Keratinocyte (primary cell): ENCODE measurements around the gene GANC. TPM values are rescaled to one million over a fixed set of nuclear protein-coding genes. Genes with fewer than 3 reads are reported as not detected.

ENCODE experiments used
- DNase-seq: peaks from one replicate; pipeline ENCODE4 v3.0.0-alpha.2; 2011; ENCODE audit warnings: low read depth, missing footprints, low spot score
- FAIRE-seq: peaks from 2 replicates; lab custom pipeline; 2011; peaks lifted over from hg19 to GRCh38; lab: Jason Lieb, UNC
- H2AFZ ChIP-seq: 2 replicates; pipeline ENCODE4 v1.6.0; 2012; ENCODE audit warnings: low read length, control low read depth, inconsistent platforms; ENCODE audit not compliant: control insufficient read depth
- H3K27ac ChIP-seq: 2 replicates; pipeline ENCODE4 v1.5.1; 2011; ENCODE audit warnings: low read length; ENCODE audit not compliant: control insufficient read depth, insufficient read depth
- H3K27me3 ChIP-seq: 3 replicates; pipeline ENCODE4 v1.6.0; 2011; ENCODE audit warnings: low read length; ENCODE audit not compliant: control insufficient read depth, insufficient read depth; ENCODE audit errors: extremely low read depth
- H3K36me3 ChIP-seq, 2 experiments: 2 replicates in 1 of 2; 3 replicates in 1 of 2; pipeline ENCODE4 v1.5.1; 2011; ENCODE audit warnings: low read length in 2 of 2, mild to moderate bottlenecking in 1 of 2; ENCODE audit not compliant: control insufficient read depth in 2 of 2, insufficient read depth in 2 of 2; ENCODE audit errors: extremely low read depth in 1 of 2
- H3K4me1 ChIP-seq: 3 replicates; pipeline ENCODE4 v1.5.1; 2011; ENCODE audit warnings: low read length; ENCODE audit not compliant: control insufficient read depth, insufficient read depth; ENCODE audit errors: extremely low read depth
- H3K4me2 ChIP-seq: 3 replicates; pipeline ENCODE4 v1.6.0; 2011; ENCODE audit warnings: low read depth, low read length; ENCODE audit not compliant: control insufficient read depth, insufficient read depth; ENCODE audit errors: extremely low read depth
- H3K4me3 ChIP-seq, 3 experiments: fragments of 200-600 bp in 1 of 3; sonication (generic) in 1 of 3; 2 replicates in 2 of 3; 3 replicates in 1 of 3; pipeline ENCODE4 v1.5.1; 2011 to 2016; ENCODE audit warnings: low read length in 3 of 3, mild to moderate bottlenecking in 3 of 3, control low read depth in 2 of 3, inconsistent platforms in 1 of 3, low read depth in 1 of 3, mixed read lengths in 1 of 3, mixed run types in 1 of 3, moderate library complexity in 1 of 3; ENCODE audit not compliant: control insufficient read depth in 2 of 3, insufficient read depth in 2 of 3; ENCODE audit errors: extremely low read depth in 1 of 3
- H3K79me2 ChIP-seq: 2 replicates; pipeline ENCODE4 v1.6.0; 2012; ENCODE audit warnings: low read length; ENCODE audit not compliant: control insufficient read depth, insufficient read depth
- H3K9ac ChIP-seq: 3 replicates; pipeline ENCODE4 v1.6.0; 2011; ENCODE audit warnings: low read length; ENCODE audit not compliant: control insufficient read depth, insufficient read depth; ENCODE audit errors: extremely low read depth
- H3K9me1 ChIP-seq: 3 replicates; pipeline ENCODE4 v1.6.0; 2011; ENCODE audit warnings: low read length; ENCODE audit not compliant: control insufficient read depth, insufficient read depth; ENCODE audit errors: extremely low read depth
- H3K9me3 ChIP-seq: 2 replicates; pipeline ENCODE4 v1.5.1; 2012; ENCODE audit warnings: low read depth, low read length; ENCODE audit not compliant: control insufficient read depth
- H4K20me1 ChIP-seq: 3 replicates; pipeline ENCODE4 v1.6.0; 2011; ENCODE audit warnings: low read length; ENCODE audit not compliant: control insufficient read depth, insufficient read depth; ENCODE audit errors: extremely low read depth
- CTCF ChIP-seq, 3 experiments: IDR thresholded peaks in 1 of 3; conservative IDR thresholded peaks in 1 of 3; optimal IDR thresholded peaks in 1 of 3; 2 replicates in 2 of 3; 3 replicates in 1 of 3; pipeline versions ENCODE3 to v1.5.1; 2011; ENCODE audit warnings: low read length in 3 of 3, mild to moderate bottlenecking in 3 of 3, moderate library complexity in 2 of 3, control low read depth in 1 of 3, inconsistent platforms in 1 of 3; ENCODE audit not compliant: insufficient read depth in 2 of 3; ENCODE audit errors: extremely low read depth in 1 of 3
- EZH2 ChIP-seq: IDR thresholded peaks from one replicate; pipeline ENCODE4 v1.6.1; 2012; ENCODE audit warnings: inconsistent platforms, mild to moderate bottlenecking, low read length, moderate library complexity
- dilution Hi-C: fragments of 300-500 bp; cut with MboI; formaldehyde crosslinking; loops from one replicate; pipeline ENCODE4 v1.7.0; 2020; ENCODE audit warnings: low sequenced_read_pairs; ENCODE audit not compliant: extremely low pct_ligation_motif_present
- polyA plus RNA-seq, 5 experiments: library from polyadenylated mRNA; depleted of rRNA in 3 of 5; stranded (reverse) in 3 of 5; stranded (forward) in 1 of 5; unstranded in 1 of 5; fragments of >200 nt; gene quantifications; 1 replicate in 1 of 5; 2 replicates in 3 of 5; 3 replicates in 1 of 5; pipeline versions ENCODE4 v1.2.1 to v1.2.3, GENCODE V29; 2011 to 2012; ENCODE audit warnings: missing spikeins in 2 of 5, low read depth in 1 of 5, low replicate concordance in 1 of 5

Gene GANC
- polyA plus RNA-seq, 1 donor (not counting 4 experiments of a cell fraction or from before 2014, with no cell fraction given) = 46.2 TPM

GRCh38 chr15:42319206-42319605 is 46.2 kb downstream of the GANC start:
- Histone ChIP-seq H3K27me3 (no peaks in the 10 kb centered on the region), H2AFZ (no peak overlapping the region)

DNA sequence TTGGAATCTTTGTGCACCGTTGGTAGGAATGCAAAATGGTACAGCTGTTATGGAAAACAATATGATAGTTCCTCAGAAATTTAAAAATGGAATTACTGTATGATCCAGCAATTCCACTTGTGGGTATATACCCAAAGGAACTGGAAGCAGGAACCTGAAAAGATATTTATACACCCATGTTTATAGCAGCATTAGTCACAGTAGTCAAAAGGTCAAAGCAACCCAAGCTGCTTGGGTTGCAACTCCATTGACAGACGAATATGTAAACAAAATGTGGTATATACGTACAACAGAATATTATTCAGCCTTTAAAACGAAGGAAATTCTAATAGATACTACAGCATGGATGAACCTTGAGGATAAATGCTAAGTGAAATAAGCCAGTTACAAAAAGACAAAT is 51.3 kb downstream of the GANC start:
- no peaks in the 10 kb centered on the region for H3K79me2 ChIP-seq
- H3K9ac ChIP-seq = no peak overlapping the region
- H3K4me3 ChIP-seq = no peak overlapping the region
- no peaks in the 10 kb centered on the region for H3K9me3 ChIP-seq
- H3K27ac ChIP-seq = no peak overlapping the region
- dilution Hi-C loops = no loop called here
- no peaks in the 10 kb centered on the region for H3K4me1 ChIP-seq
- DNase-seq (no peak), FAIRE-seq (no peak)
- peaks cover 5 to 15% of the 10 kb centered on the region in 2 experiments for H3K36me3 ChIP-seq
- H3K4me2 ChIP-seq = no peak overlapping the region
- no peak overlapping the region for H2AFZ ChIP-seq
- no peaks in the 10 kb centered on the region for H3K9me1 ChIP-seq
- no peak for TF ChIP-seq EZH2
- H3K27me3 ChIP-seq = no peaks in the 10 kb centered on the region
- H4K20me1 ChIP-seq = no peaks in the 10 kb centered on the region

More at GRCh38 chr15:42319206-42319605, 46.2 kb downstream of the GANC start:
- dilution Hi-C loops = no loop called here
- H3K9me3 ChIP-seq = no peaks in the 10 kb centered on the region
- peaks cover 5 to 7% of the 10 kb centered on the region in 2 experiments for H3K36me3 ChIP-seq
- FAIRE-seq (no peak), DNase-seq (no peak)
- H3K4me2 ChIP-seq = no peak overlapping the region
- H3K4me1 ChIP-seq = no peaks in the 10 kb centered on the region
- no peak overlapping the region for H3K27ac ChIP-seq
- no peaks in the 10 kb centered on the region for H3K9me1 ChIP-seq
- no peaks in the 10 kb centered on the region for H3K79me2 ChIP-seq
- TF ChIP-seq EZH2 (no peak), CTCF (optimal IDR thresholded peaks at IDR 0.05 in 1 of 3, IDR thresholded peaks at IDR 0.05 in 1 of 3, conservative IDR thresholded peaks at IDR 0.05 in 1 of 3; ENCODE audit: extremely low read depth in 1 of 3, insufficient read depth in 2 of 3, low read length in 3 of 3) (no peak)
- H3K4me3 ChIP-seq = no peak overlapping the region
- H4K20me1 ChIP-seq = no peaks in the 10 kb centered on the region
- H3K9ac ChIP-seq = no peak overlapping the region

GRCh38 chr15:42329161-42329560 is 56.2 kb downstream of the GANC start:
- Histone ChIP-seq H3K4me1 (no peaks in the 10 kb centered on the region), H3K9me1 (no peaks in the 10 kb centered on the region), H3K9me3 (no peaks in the 10 kb centered on the region), H3K4me3 (no peak overlapping the region), H3K36me3 (peaks cover 5 to 10% of the 10 kb centered on the region in 2 experiments), H3K27ac (no peak overlapping the region), H3K9ac (no peak overlapping the region), H2AFZ (no peak overlapping the region), H3K27me3 (no peaks in the 10 kb centered on the region), H3K4me2 (no peak overlapping the region), H3K79me2 (no peaks in the 10 kb centered on the region), H4K20me1 (no peaks in the 10 kb centered on the region)
- TF ChIP-seq EZH2 (no peak), CTCF (optimal IDR thresholded peaks at IDR 0.05 in 1 of 3, IDR thresholded peaks at IDR 0.05 in 1 of 3, conservative IDR thresholded peaks at IDR 0.05 in 1 of 3; ENCODE audit: extremely low read depth in 1 of 3, insufficient read depth in 2 of 3, low read length in 3 of 3) (no peak)
- dilution Hi-C loops = no loop called here
- FAIRE-seq = no peak
- no peak for DNase-seq
